Pancreas (tissue), 10 donors: ENCODE measurements around the gene SORBS2. TPM values are rescaled to one million over a fixed set of nuclear protein-coding genes. Genes with fewer than 3 reads are reported as not detected.

Experiments
- ATAC-seq, 4 donors: fragments of 200-7000 bp; cut with Tn5 transposase; one replicate each; pipeline versions ENCODE4 v1.8.0 to v1.9.1; 2020; ENCODE audit warnings: mild to moderate bottlenecking in 4 of 4, moderate library complexity in 4 of 4
- DNase-seq, 6 donors: peaks; one replicate each; pipeline ENCODE4 v3.0.0-alpha.2; 2020
- FAIRE-seq: peaks from 2 replicates; lab custom pipeline; 2012; peaks lifted over from hg19 to GRCh38; lab: Jason Lieb, UNC
- H3K27ac ChIP-seq, 4 donors: fragments of 200-600 bp; sonication (generic); 1 replicate in 3 of 4; 2 replicates in 1 of 4; pipeline versions ENCODE4 v1.5.0 to v1.8.0; 2020
- H3K27me3 ChIP-seq, 4 donors: fragments of 200-600 bp; one replicate each; pipeline ENCODE4 v1.8.0; 2021
- H3K36me3 ChIP-seq, 3 donors: fragments of 200-600 bp; sonication (generic) in 1 of 3; one replicate each; pipeline versions ENCODE4 v1.5.0 to v1.8.0; 2020 to 2021
- H3K4me1 ChIP-seq, 3 donors: fragments of 200-600 bp; one replicate each; pipeline ENCODE4 v1.8.0; 2021
- H3K4me3 ChIP-seq, 4 donors: fragments of 200-600 bp; sonication (generic) in 2 of 4; one replicate each; pipeline versions ENCODE4 v1.5.0 to v1.8.0; 2020 to 2021
- H3K9me3 ChIP-seq, 4 donors: fragments of 200-600 bp; one replicate each; pipeline ENCODE4 v1.8.0; 2021
- CTCF ChIP-seq, 4 donors: fragments of 200-600 bp; sonication (generic) in 3 of 4; IDR thresholded peaks; one replicate each; pipeline versions ENCODE4 v1.5.0 to v1.8.0; 2021; ENCODE audit warnings: antibody characterized with exemption in 4 of 4
- WGBS, 2 donors: extraction: QIAGEN DNeasy Blood & Tissue Kit; methylation state at CpG; one replicate each; pipeline ENCODE4 v1.1.7; 2013; 5-methylcytosine and 5-hydroxymethylcytosine counted together
- intact Hi-C, 3 donors: fragments of 100-400 bp; cut with DNase I; formaldehyde crosslinking; loops; one replicate each; pipeline versions ENCODE4 v1.11.1 to v1.14.2; 2022
- polyA plus RNA-seq, 2 donors: library from polyadenylated mRNA; stranded (reverse); fragments of 200-250 nt; gene quantifications; one replicate each; pipeline ENCODE4 v1.2.3, GENCODE V29; 2013
- total RNA-seq, 6 donors: library from RNA; stranded (reverse); fragmentation: NEBNext Ultra II Directional in 4 of 6; extraction: Animal tissue kit (Norgen Biotek cat#: 25700) in 4 of 6; gene quantifications; one replicate each; pipeline versions ENCODE4 v1.2.1 to v1.2.4, GENCODE V29; 2021 to 2023
- donor health status: healthy with polysubstance abuse.
- donor health status: DM: no; HTN: no; CAD: no; lungs with moderate emphysema.
- donor health status: DM: no; HTN: no; CAD: no.
- donor health status: control.
- donor health status: control.
- donor health status: Bipolar disorder and iron deficiency.
- donor health status: DM: yes; HTN: yes; CAD: no.
- donor health status: DM: no; HTN: no; CAD: no.
- donor health status: DM: no; HTN: no; CAD: no.
- donor health status: DM: yes; HTN: yes; CAD: no.

Gene SORBS2
- total and polyA plus RNA-seq, 8 donors: 61.7 to 245 (median 140) TPM

DNA sequence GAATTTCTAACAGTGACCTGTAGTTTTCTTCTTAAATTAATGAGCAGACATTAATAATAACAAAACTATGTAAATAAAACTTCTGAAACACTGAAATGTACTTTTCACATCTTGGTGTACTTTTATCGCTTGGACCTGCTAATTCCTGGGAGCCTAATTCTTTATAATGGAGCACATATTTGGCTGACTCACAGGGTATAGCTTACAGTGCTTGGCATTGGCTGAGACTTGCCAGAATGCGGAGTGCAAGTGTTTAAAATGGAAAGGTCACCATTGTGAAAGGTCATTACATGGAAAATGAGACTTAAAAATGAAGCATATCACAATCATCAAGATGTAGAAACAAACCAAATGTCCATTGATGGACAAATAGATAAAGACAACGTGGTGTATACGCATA, 139.4 kb downstream of the SORBS2 start:
- peaks cover 0 to 5% (median 4%) of the 10 kb centered on the region in 3 donors for H3K4me1 ChIP-seq
- H3K27me3 ChIP-seq: no peaks in the 10 kb centered on the region
- ATAC-seq (peak in 2 of 4 donors; percentile 31 to 33), DNase-seq (no peak), FAIRE-seq (no peak)
- TF ChIP-seq CTCF (IDR thresholded peaks at IDR 0.05): no peak
- H3K27ac ChIP-seq: no peak overlapping the region
- H3K36me3 ChIP-seq: peaks cover 0 to 41% (median 0%) of the 10 kb centered on the region in 3 donors
- 51 to 52% methylated on average over 4 of the region's 4 CpGs for WGBS, 2 donors
- intact Hi-C loops: no loop called here
- H3K9me3 ChIP-seq: no peaks in the 10 kb centered on the region
- H3K4me3 ChIP-seq: no peak overlapping the region

GRCh38 chr4:185672151-185672550, 139.8 kb downstream of the SORBS2 start:
- DNase-seq (no peak), ATAC-seq (peak in 3 of 4 donors; percentile 42 to 64 (median 42)), FAIRE-seq (no peak)
- Histone ChIP-seq H3K9me3 (no peaks in the 10 kb centered on the region), H3K4me1 (peaks cover 0 to 5% (median 4%) of the 10 kb centered on the region in 3 donors), H3K27ac (no peak overlapping the region), H3K4me3 (no peak overlapping the region), H3K27me3 (no peaks in the 10 kb centered on the region), H3K36me3 (peaks cover 0 to 37% (median 0%) of the 10 kb centered on the region in 3 donors)
- TF ChIP-seq CTCF (IDR thresholded peaks at IDR 0.05): no peak
- 3 to 9% methylated on average over 2 of the region's 2 CpGs for WGBS, 2 donors
- intact Hi-C loops: no loop called here

GRCh38 chr4:185671496-185671895, 140.5 kb downstream of the SORBS2 start:
- no peak for TF ChIP-seq CTCF (IDR thresholded peaks at IDR 0.05)
- peaks cover 0 to 5% (median 4%) of the 10 kb centered on the region in 3 donors for H3K4me1 ChIP-seq
- H3K27me3 ChIP-seq: no peaks in the 10 kb centered on the region
- intact Hi-C loops: no loop called here
- DNase-seq: no peak
- H3K9me3 ChIP-seq: no peaks in the 10 kb centered on the region
- no peak overlapping the region for H3K4me3 ChIP-seq
- ATAC-seq: no peak
- WGBS, 2 donors: 87 to 90% methylated on average over 4 of the region's 4 CpGs
- H3K27ac ChIP-seq: no peak overlapping the region
- H3K36me3 ChIP-seq: peaks cover 0 to 30% (median 0%) of the 10 kb centered on the region in 3 donors
- FAIRE-seq: no peak

- peaks cover 0 to 31% (median under 1%) of the 10 kb centered on the region in 3 donors for H3K36me3 ChIP-seq
- no peaks in the 10 kb centered on the region for H3K27me3 ChIP-seq
- H3K27ac ChIP-seq: no peak overlapping the region
- H3K4me3 ChIP-seq: no peak overlapping the region
- FAIRE-seq (no peak), DNase-seq (no peak), ATAC-seq (no peak)
- H3K9me3 ChIP-seq: no peaks in the 10 kb centered on the region
- WGBS, 2 donors: 88 to 93% methylated on average over 2 of the region's 2 CpGs
- peaks cover 0 to 5% (median 4%) of the 10 kb centered on the region in 3 donors for H3K4me1 ChIP-seq
- TF ChIP-seq CTCF (IDR thresholded peaks at IDR 0.05): no peak
- intact Hi-C loops: no loop called here
Measured at GRCh38 chr4:185671066-185671465, 140.9 kb downstream of the SORBS2 start.

DNA sequence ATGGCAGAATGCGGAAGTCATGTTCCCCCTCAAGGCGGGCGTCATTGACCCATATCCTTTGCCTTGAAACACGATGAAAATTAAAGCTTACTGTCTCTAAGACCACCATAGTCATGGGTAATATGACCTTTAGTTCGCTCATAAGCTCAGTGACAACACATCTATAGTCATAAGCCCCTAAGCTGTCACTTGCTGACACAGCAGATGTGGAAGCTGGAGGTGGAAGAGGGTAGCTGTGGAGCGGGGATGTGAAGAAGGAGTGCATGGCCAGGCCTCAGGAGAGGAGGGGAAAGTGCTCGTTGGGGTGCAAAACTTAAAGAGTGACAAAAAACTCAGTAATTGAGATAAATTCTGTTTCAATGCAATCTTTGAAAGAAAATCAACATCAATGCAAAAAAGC, 142.7 kb downstream of the SORBS2 start:
- intact Hi-C loops: no loop called here
- Histone ChIP-seq H3K9me3 (no peaks in the 10 kb centered on the region), H3K36me3 (peaks cover 0 to 39% (median 7%) of the 10 kb centered on the region in 3 donors), H3K4me1 (peaks cover 0 to 5% (median 4%) of the 10 kb centered on the region in 3 donors), H3K27ac (no peak overlapping the region), H3K27me3 (no peaks in the 10 kb centered on the region), H3K4me3 (no peak overlapping the region)
- TF ChIP-seq CTCF (IDR thresholded peaks at IDR 0.05): no peak
- 81 to 90% methylated on average over 7 of the region's 7 CpGs for WGBS, 2 donors
- DNase-seq (no peak), FAIRE-seq (no peak), ATAC-seq (no peak)
